Testis (tissue), 3 donors: ENCODE results near the gene TP73. TPM values are rescaled to one million over a fixed set of nuclear protein-coding genes. Genes with fewer than 3 reads are reported as not detected.

ENCODE experiments used
- DNase-seq: peaks from one replicate; pipeline ENCODE4 v3.0.0-alpha.2; 2019
- H3K27ac ChIP-seq, 2 donors: fragments of 200-600 bp; sonication (generic); one replicate each; pipeline ENCODE4 v1.5.1; 2019
- H3K27me3 ChIP-seq: fragments of 200-600 bp; sonication (generic); one replicate; pipeline ENCODE4 v1.5.1; 2019
- H3K36me3 ChIP-seq: fragments of 200-600 bp; sonication (generic); one replicate; pipeline ENCODE4 v1.5.1; 2017; ENCODE audit warnings: low read depth; ENCODE audit errors: missing control alignments
- H3K4me1 ChIP-seq: fragments of 200-600 bp; sonication (generic); one replicate; pipeline ENCODE4 v1.5.1; 2019
- H3K4me3 ChIP-seq, 2 donors: fragments of 200-600 bp; sonication (generic); one replicate each; pipeline ENCODE4 v1.5.1; 2017 to 2019
- H3K9me3 ChIP-seq: fragments of 200-600 bp; sonication (generic); one replicate; pipeline ENCODE4 v1.5.1; 2017
- POLR2A ChIP-seq: fragments of 450-650 bp; IDR thresholded peaks from one replicate; pipeline ENCODE4 v1.6.1; 2017; ENCODE audit warnings: antibody characterized with exemption, mild to moderate bottlenecking, moderate library complexity
- WGBS, 2 donors: methylation state at CpG; one replicate each; pipeline ENCODE4 v1.1.5; 2018; 5-methylcytosine and 5-hydroxymethylcytosine counted together
- intact Hi-C: fragments of 100-400 bp; cut with DNase I; formaldehyde crosslinking; loops from one replicate; pipeline ENCODE4 v1.15.1; 2023; ENCODE audit warnings: low total_unique reads
- polyA plus RNA-seq: library from polyadenylated mRNA; stranded (reverse); fragments of 350-450 nt; fragmentation: Illumina TruSeq; extraction: RNeasy Lipid Tissue Mini Kit (QIAGEN cat#74804); gene quantifications from one replicate; pipeline ENCODE4 v1.2.3, GENCODE V29; 2014; ENCODE audit warnings: low read depth, low replicate concordance; ENCODE audit not compliant: insufficient read depth
- total RNA-seq, 2 donors: library from RNA; depleted of rRNA; stranded (reverse); fragments of >200 nt; gene quantifications; one replicate each; pipeline ENCODE4 v1.2.3, GENCODE V29; 2016
- TF ChIP-seq, protein P1 (sequence below), 3 experiments: fragments of 450-650 bp in 2 of 3; fragments of 200-600 bp in 1 of 3; sonication (generic) in 1 of 3; IDR thresholded peaks; one replicate each; pipeline ENCODE4 v1.5.1; 2016 to 2019; ENCODE audit warnings: antibody characterized with exemption in 3 of 3, mild to moderate bottlenecking in 2 of 3, moderate library complexity in 1 of 3

TP73 gene
- total and polyA plus RNA-seq, 3 donors from 2014 or later: 1.3 to 2.2 (median 1.5) TPM

GRCh38 chr1:3633344-3634058 lies 18.8 kb upstream of the TP73 start:
- H3K27me3 ChIP-seq: no peaks in the 10 kb centered on the region
- no peak for DNase-seq
- WGBS, 2 donors: 90 to 93% methylated on average over 20 to 28 of the region's 28 CpGs
- no peak overlapping the region for H3K27ac ChIP-seq
- H3K36me3 ChIP-seq: no peaks in the 10 kb centered on the region
- intact Hi-C loops: no loop called here
- H3K9me3 ChIP-seq: no peaks in the 10 kb centered on the region
- TF ChIP-seq, protein P1, sequence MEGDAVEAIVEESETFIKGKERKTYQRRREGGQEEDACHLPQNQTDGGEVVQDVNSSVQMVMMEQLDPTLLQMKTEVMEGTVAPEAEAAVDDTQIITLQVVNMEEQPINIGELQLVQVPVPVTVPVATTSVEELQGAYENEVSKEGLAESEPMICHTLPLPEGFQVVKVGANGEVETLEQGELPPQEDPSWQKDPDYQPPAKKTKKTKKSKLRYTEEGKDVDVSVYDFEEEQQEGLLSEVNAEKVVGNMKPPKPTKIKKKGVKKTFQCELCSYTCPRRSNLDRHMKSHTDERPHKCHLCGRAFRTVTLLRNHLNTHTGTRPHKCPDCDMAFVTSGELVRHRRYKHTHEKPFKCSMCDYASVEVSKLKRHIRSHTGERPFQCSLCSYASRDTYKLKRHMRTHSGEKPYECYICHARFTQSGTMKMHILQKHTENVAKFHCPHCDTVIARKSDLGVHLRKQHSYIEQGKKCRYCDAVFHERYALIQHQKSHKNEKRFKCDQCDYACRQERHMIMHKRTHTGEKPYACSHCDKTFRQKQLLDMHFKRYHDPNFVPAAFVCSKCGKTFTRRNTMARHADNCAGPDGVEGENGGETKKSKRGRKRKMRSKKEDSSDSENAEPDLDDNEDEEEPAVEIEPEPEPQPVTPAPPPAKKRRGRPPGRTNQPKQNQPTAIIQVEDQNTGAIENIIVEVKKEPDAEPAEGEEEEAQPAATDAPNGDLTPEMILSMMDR (IDR thresholded peaks at IDR 0.05): no peak
- TF ChIP-seq POLR2A: no peak
- no peak overlapping the region for H3K4me3 ChIP-seq
- no peaks in the 10 kb centered on the region for H3K4me1 ChIP-seq

DNA sequence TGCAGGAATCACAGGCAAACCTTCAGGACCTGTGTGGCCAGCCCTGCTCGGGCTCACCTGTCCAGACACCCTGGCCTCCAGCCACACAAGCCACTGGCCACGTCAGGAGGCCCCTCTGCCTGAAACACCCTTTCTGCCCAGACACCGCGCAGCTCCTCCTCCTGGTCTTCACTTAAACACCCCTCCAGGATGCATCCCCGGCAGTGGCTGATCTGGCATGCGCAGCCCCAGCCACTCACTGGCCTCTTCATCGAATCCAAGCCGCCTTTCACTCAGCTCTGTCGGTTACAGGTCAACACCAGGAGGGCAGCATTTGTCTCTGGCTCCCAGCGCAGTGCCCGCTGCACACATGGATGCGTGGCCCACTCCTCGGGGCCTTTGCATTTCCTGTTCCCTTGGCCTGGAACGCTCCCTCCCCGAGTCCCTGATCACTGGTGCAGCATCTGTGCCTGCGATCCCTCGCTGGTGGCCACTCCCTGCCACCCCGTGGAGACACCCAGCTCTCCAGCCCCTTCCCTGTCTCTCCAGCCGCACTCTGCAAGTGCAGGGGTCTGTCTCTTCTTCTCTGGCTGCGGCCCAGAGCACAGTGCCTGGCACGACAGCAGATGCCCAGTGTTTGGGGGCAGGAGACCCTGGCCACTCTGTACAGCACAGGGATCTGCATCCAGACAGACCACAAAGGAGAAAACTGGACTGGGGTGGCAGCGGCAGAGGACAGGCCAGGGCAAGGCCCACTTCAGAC lies 18.1 kb upstream of the TP73 start:
- H3K36me3 ChIP-seq: no peaks in the 10 kb centered on the region
- DNase-seq: no peak
- H3K9me3 ChIP-seq: no peaks in the 10 kb centered on the region
- intact Hi-C loops: no loop called here
- H3K4me1 ChIP-seq: no peaks in the 10 kb centered on the region
- no peak for TF ChIP-seq POLR2A
- TF ChIP-seq, protein P1 (IDR thresholded peaks at IDR 0.05): no peak
- H3K27me3 ChIP-seq: no peaks in the 10 kb centered on the region
- H3K27ac ChIP-seq: no peak overlapping the region
- no peak overlapping the region for H3K4me3 ChIP-seq
- WGBS, 2 donors: 91 to 93% methylated on average over 17 to 22 of the region's 22 CpGs

- no peak overlapping the region for H3K27ac ChIP-seq
- no peak for DNase-seq
- H3K4me3 ChIP-seq: no peak overlapping the region
- TF ChIP-seq POLR2A: no peak
- TF ChIP-seq, protein P1 (IDR thresholded peaks at IDR 0.05): no peak
- intact Hi-C loops: no loop called here
- H3K9me3 ChIP-seq: no peaks in the 10 kb centered on the region
- WGBS, 2 donors: 87 to 88% methylated on average over 14 of the region's 14 CpGs
- H3K4me1 ChIP-seq: no peaks in the 10 kb centered on the region
- no peaks in the 10 kb centered on the region for H3K27me3 ChIP-seq
- H3K36me3 ChIP-seq: no peaks in the 10 kb centered on the region
Observed at GRCh38 chr1:3636080-3636479, 16.2 kb upstream of the TP73 start.

- 84 to 88% methylated on average over 11 of the region's 11 CpGs for WGBS, 2 donors
- no peak overlapping the region for H3K4me3 ChIP-seq
- no peaks in the 10 kb centered on the region for H3K9me3 ChIP-seq
- no peaks in the 10 kb centered on the region for H3K27me3 ChIP-seq
- H3K4me1 ChIP-seq: no peaks in the 10 kb centered on the region
- intact Hi-C loops: no loop called here
- DNase-seq: no peak
- H3K27ac ChIP-seq: no peak overlapping the region
- no peaks in the 10 kb centered on the region for H3K36me3 ChIP-seq
- TF ChIP-seq, protein P1 (IDR thresholded peaks at IDR 0.05): no peak
- no peak for TF ChIP-seq POLR2A
Observed at GRCh38 chr1:3636531-3636930, 15.8 kb upstream of the TP73 start.
